ENCODE data around the gene SLC37A4.
"Not testable (repeated sequence)": the region's sequence is repeated elsewhere in the genome, so short reads cannot be mapped to it uniquely, and the experiment has no call there.

The SLC37A4 gene

DNA sequence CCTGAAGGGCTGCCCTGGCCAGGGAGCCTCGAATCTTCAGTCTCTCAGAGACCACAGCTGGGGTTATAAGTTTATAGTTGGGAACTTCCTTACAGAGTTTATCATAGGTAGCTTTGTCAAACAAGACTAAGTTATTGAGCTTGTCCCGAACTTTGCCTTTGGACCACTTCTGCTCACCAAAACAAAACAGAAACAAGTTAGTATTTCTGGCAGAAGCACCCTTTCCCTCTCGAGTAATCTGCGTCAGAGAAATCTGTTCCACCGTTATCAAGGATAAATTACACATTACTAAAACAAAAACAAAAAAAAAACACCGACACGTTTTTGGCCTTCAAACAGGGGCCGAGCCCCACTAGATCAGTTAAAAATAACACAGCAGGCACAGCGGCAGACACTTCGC lies 13.3 kb downstream of the SLC37A4 start:
- Histone ChIP-seq H3K4me3 (ENCODE audit: extremely low read depth, insufficient read depth, low read length, poor library complexity, severe bottlenecking) (peak overlapping the region; percentile 95), H3K36me3 (ENCODE audit: control insufficient read depth, insufficient read depth, low read length) (peaks cover 80% of the 10 kb centered on the region), H3K27ac (ENCODE audit: low read depth, low read length, severe bottlenecking) (peak overlapping the region; percentile 81)
- WGBS, 2 experiments (ENCODE audit: insufficient coverage in 2 of 2) = 5 to 7% methylated on average over 7 to 8 of the region's 10 CpGs
- not testable (repeated sequence) for H3K9me3 ChIP-seq (ENCODE audit: control insufficient read depth, low read length); H3K4me1 ChIP-seq (ENCODE audit: control insufficient read depth, insufficient read depth, low read length, poor library complexity, severe bottlenecking)

DNA sequence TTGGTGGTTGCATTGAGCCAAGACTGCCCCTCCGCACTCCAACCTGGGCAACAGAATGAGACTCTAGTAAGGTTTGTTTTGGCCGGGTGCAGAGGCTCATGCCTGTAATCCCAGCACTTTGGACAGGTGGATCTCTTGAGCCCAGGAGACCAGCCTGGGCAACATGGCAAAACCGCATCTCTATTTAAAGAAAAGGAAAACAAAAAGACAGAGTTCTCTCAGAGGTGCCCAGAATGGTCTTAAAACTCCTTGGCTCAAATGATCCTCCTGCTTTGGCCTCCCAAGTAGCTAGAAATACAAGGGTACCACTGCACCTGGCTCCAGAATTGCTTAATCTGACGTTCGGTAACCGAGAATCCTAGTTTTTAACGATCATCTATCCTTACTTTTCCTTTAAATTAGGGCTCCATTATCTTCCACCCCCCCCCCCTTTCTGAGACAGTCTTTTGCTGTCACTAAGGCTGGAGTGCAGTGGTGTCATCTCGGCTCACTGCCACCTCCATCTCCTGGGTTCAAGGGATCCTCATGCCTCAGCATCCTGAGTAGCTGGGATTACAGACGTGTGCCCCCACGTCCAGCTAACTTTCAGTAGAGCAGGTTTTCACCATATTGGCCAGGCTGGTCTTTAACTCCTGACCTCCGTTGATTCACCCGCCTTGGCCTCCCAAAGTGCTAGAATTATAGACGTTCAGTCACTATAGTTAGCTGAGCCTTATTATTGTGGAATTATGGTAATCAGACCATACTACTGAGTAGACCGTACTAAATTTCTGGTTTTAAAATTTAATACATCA lies 14.3 kb downstream of the SLC37A4 start:
- Histone ChIP-seq H3K9me3 (ENCODE audit: control insufficient read depth, low read length) (no peaks in the 10 kb centered on the region), H3K4me1 (ENCODE audit: control insufficient read depth, insufficient read depth, low read length, poor library complexity, severe bottlenecking) (peaks cover 9% of the 10 kb centered on the region), H3K36me3 (ENCODE audit: control insufficient read depth, insufficient read depth, low read length) (peaks cover 78% of the 10 kb centered on the region), H3K27ac (ENCODE audit: low read depth, low read length, severe bottlenecking) (no peak overlapping the region), H3K4me3 (ENCODE audit: extremely low read depth, insufficient read depth, low read length, poor library complexity, severe bottlenecking) (peak overlapping the region; percentile 95)
- 94 to 95% methylated on average over 10 to 12 of the region's 14 CpGs for WGBS, 2 experiments (ENCODE audit: insufficient coverage in 2 of 2)

DNA sequence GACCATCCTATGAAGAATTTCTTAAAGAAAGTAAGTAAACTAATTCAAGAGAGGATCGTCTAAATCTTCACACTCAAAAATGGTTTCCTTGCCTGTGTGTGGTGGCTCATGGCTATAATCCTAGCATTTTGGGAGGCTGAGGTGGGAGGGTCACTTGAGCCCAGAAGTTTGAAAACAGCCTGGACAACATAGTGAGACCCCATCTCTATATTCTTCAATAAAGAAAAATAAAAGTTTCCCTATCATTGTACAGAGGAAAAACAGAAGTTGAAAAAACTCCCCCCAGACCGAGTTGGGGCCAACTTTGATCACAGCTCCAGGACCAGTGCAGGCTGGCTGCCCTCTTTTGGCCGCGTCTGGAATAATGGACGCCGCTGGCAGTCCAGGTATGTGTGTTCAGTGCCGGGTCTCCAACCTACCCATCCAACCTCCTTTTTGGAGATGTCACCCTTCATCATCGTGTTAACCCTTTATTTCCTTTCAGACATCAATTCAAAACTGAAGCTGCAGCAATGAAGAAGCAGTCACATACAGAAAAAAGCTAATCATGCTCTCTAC lies 15.5 kb downstream of the SLC37A4 start:
- H3K36me3 ChIP-seq (ENCODE audit: control insufficient read depth, insufficient read depth, low read length) = peaks cover 75% of the 10 kb centered on the region
- no peaks in the 10 kb centered on the region for H3K9me3 ChIP-seq (ENCODE audit: control insufficient read depth, low read length)
- H3K4me1 ChIP-seq (ENCODE audit: control insufficient read depth, insufficient read depth, low read length, poor library complexity, severe bottlenecking) = peaks cover 6% of the 10 kb centered on the region
- no peak overlapping the region for H3K27ac ChIP-seq (ENCODE audit: low read depth, low read length, severe bottlenecking)
- 79 to 80% methylated on average over 5 to 7 of the region's 8 CpGs for WGBS, 2 experiments (ENCODE audit: insufficient coverage in 2 of 2)
- no peak overlapping the region for H3K4me3 ChIP-seq (ENCODE audit: extremely low read depth, insufficient read depth, low read length, poor library complexity, severe bottlenecking)

- Histone ChIP-seq H3K27ac (ENCODE audit: low read depth, low read length, severe bottlenecking) (no peak overlapping the region), H3K4me1 (ENCODE audit: control insufficient read depth, insufficient read depth, low read length, poor library complexity, severe bottlenecking) (peaks cover 3% of the 10 kb centered on the region), H3K9me3 (ENCODE audit: control insufficient read depth, low read length) (no peaks in the 10 kb centered on the region), H3K4me3 (ENCODE audit: extremely low read depth, insufficient read depth, low read length, poor library complexity, severe bottlenecking) (no peak overlapping the region), H3K36me3 (ENCODE audit: control insufficient read depth, insufficient read depth, low read length) (peaks cover 77% of the 10 kb centered on the region)
- 91% methylated on average over 13 to 16 of the region's 17 CpGs for WGBS, 2 experiments (ENCODE audit: insufficient coverage in 2 of 2)
These were observed 16.3 kb downstream of the SLC37A4 start for GRCh38 chr11:119014209-119014924.

- Histone ChIP-seq H3K9me3 (ENCODE audit: control insufficient read depth, low read length) (no peaks in the 10 kb centered on the region), H3K4me3 (ENCODE audit: extremely low read depth, insufficient read depth, low read length, poor library complexity, severe bottlenecking) (no peak overlapping the region), H3K27ac (ENCODE audit: low read depth, low read length, severe bottlenecking) (no peak overlapping the region), H3K36me3 (ENCODE audit: control insufficient read depth, insufficient read depth, low read length) (peaks cover 83% of the 10 kb centered on the region), H3K4me1 (ENCODE audit: control insufficient read depth, insufficient read depth, low read length, poor library complexity, severe bottlenecking) (peaks cover 3% of the 10 kb centered on the region)
- WGBS, 2 experiments (ENCODE audit: insufficient coverage in 2 of 2) = 89 to 100% methylated on average over 1 to 2 of the region's 3 CpGs
These were observed 18.0 kb downstream of the SLC37A4 start for GRCh38 chr11:119012629-119013170.

DNA sequence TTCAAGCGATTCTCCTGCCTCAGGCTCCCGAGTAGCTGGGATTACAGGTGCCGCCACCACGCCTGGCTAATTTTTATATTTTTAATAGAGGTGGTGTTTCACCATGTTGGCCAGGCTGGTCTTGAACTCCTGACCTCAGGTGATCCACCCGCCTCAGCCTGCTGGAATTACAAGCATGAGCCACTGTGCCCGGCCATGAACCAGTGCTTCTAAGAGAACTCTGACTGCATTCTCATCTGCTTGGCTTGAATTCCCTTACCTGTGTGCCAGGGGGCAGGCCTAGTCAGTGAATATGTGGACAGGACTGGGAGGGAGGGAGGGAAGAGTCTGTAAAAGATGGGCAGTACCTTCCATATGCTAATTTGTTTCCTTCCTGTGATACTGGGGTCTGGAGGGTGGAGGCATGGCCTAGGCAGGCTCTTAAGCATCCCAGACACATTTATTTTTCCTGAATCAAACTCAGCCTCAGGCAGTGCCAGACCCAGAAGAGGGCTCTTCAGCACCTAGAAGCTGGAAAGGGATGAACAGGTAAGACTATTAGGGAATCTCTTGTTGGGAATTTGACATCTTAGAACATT lies 19.1 kb downstream of the SLC37A4 start:
- no peak overlapping the region for H3K27ac ChIP-seq (ENCODE audit: low read depth, low read length, severe bottlenecking)
- H3K36me3 ChIP-seq (ENCODE audit: control insufficient read depth, insufficient read depth, low read length) = peaks cover 83% of the 10 kb centered on the region
- no peak overlapping the region for H3K4me3 ChIP-seq (ENCODE audit: extremely low read depth, insufficient read depth, low read length, poor library complexity, severe bottlenecking)
- 84 to 94% methylated on average over 2 to 3 of the region's 6 CpGs for WGBS, 2 experiments (ENCODE audit: insufficient coverage in 2 of 2)
- H3K4me1 ChIP-seq (ENCODE audit: control insufficient read depth, insufficient read depth, low read length, poor library complexity, severe bottlenecking) = peaks cover 1% of the 10 kb centered on the region
- H3K9me3 ChIP-seq (ENCODE audit: control insufficient read depth, low read length) = no peaks in the 10 kb centered on the region

DNA sequence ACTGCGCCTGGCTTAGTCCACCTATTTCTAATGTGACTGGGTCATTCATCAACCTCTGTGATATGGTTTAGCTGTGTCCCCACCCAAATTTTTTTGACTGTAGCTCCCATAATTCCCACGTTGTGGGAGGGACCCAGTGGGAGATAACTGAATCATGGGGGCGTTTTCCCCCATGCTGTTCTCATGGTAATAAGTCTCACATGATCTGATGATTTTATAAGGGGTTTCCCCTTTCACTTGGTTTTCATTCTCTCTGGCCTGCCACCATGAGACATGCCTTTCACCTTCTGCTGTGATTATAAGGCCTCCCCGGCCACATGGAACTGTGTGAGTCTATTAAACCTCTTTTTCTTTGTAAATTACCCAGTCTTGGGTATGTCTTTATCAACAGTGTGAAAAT lies 24.0 kb downstream of the SLC37A4 start:
- Histone ChIP-seq H3K4me1 (ENCODE audit: control insufficient read depth, insufficient read depth, low read length, poor library complexity, severe bottlenecking) (no peaks in the 10 kb centered on the region), H3K4me3 (ENCODE audit: extremely low read depth, insufficient read depth, low read length, poor library complexity, severe bottlenecking) (no peak overlapping the region), H3K9me3 (ENCODE audit: control insufficient read depth, low read length) (no peaks in the 10 kb centered on the region), H3K27ac (ENCODE audit: low read depth, low read length, severe bottlenecking) (no peak overlapping the region), H3K36me3 (ENCODE audit: control insufficient read depth, insufficient read depth, low read length) (peaks cover 82% of the 10 kb centered on the region)
- WGBS, 2 experiments (ENCODE audit: insufficient coverage in 2 of 2) = 82 to 83% methylated on average over 1 of the region's 4 CpGs

- Histone ChIP-seq H3K9me3 (ENCODE audit: control insufficient read depth, low read length) (no peaks in the 10 kb centered on the region), H3K4me1 (ENCODE audit: control insufficient read depth, insufficient read depth, low read length, poor library complexity, severe bottlenecking) (peaks cover 12% of the 10 kb centered on the region), H3K27ac (ENCODE audit: low read depth, low read length, severe bottlenecking) (no peak overlapping the region), H3K4me3 (ENCODE audit: extremely low read depth, insufficient read depth, low read length, poor library complexity, severe bottlenecking) (no peak overlapping the region), H3K36me3 (ENCODE audit: control insufficient read depth, insufficient read depth, low read length) (peaks cover 69% of the 10 kb centered on the region)
- WGBS, 2 experiments (ENCODE audit: insufficient coverage in 2 of 2) = 100% methylated on average over 1 of the region's 1 CpG; no CpG with 5 or more reads in 1 of the 2 experiments
These were observed 29.8 kb downstream of the SLC37A4 start for GRCh38 chr11:119000906-119001305.

GRCh38 chr11:118998822-118999221 lies 31.9 kb downstream of the SLC37A4 start:
- peak overlapping the region; percentile 94 for H3K27ac ChIP-seq (ENCODE audit: low read depth, low read length, severe bottlenecking)
- H3K9me3 ChIP-seq (ENCODE audit: control insufficient read depth, low read length) = no peaks in the 10 kb centered on the region

GRCh38 chr11:118998388-118998717 lies 32.3 kb downstream of the SLC37A4 start:
- peaks cover 12% of the 10 kb centered on the region for H3K4me1 ChIP-seq (ENCODE audit: control insufficient read depth, insufficient read depth, low read length, poor library complexity, severe bottlenecking)
- H3K9me3 ChIP-seq (ENCODE audit: control insufficient read depth, low read length) = no peaks in the 10 kb centered on the region
- H3K27ac ChIP-seq (ENCODE audit: low read depth, low read length, severe bottlenecking) = peak overlapping the region; percentile 94
- 0 to 1% methylated on average over 16 to 18 of the region's 19 CpGs for WGBS, 2 experiments (ENCODE audit: insufficient coverage in 2 of 2)
- peak overlapping the region; percentile 96 for H3K4me3 ChIP-seq (ENCODE audit: extremely low read depth, insufficient read depth, low read length, poor library complexity, severe bottlenecking)
- H3K36me3 ChIP-seq (ENCODE audit: control insufficient read depth, insufficient read depth, low read length) = peaks cover 53% of the 10 kb centered on the region

More at GRCh38 chr11:118998822-118999221, 31.9 kb downstream of the SLC37A4 start:
- Histone ChIP-seq H3K4me3 (ENCODE audit: extremely low read depth, insufficient read depth, low read length, poor library complexity, severe bottlenecking) (peak overlapping the region; percentile 96), H3K36me3 (ENCODE audit: control insufficient read depth, insufficient read depth, low read length) (peaks cover 58% of the 10 kb centered on the region), H3K4me1 (ENCODE audit: control insufficient read depth, insufficient read depth, low read length, poor library complexity, severe bottlenecking) (peaks cover 12% of the 10 kb centered on the region)
- WGBS, 2 experiments (ENCODE audit: insufficient coverage in 2 of 2) = 23 to 34% methylated on average over 4 of the region's 6 CpGs

Measured in mesodermal cell (in vitro differentiated cells).